GM21360 (cell line): ENCODE results near the gene PITPNM3.

Experiments used
- ATAC-seq: cut with Tn5 transposase; IDR thresholded peaks from one replicate; pipeline ENCODE4 v1.9.1; 2021; ENCODE audit warnings: mild to moderate bottlenecking, moderate library complexity; ENCODE audit not compliant: unreplicated experiment

PITPNM3 gene

DNA sequence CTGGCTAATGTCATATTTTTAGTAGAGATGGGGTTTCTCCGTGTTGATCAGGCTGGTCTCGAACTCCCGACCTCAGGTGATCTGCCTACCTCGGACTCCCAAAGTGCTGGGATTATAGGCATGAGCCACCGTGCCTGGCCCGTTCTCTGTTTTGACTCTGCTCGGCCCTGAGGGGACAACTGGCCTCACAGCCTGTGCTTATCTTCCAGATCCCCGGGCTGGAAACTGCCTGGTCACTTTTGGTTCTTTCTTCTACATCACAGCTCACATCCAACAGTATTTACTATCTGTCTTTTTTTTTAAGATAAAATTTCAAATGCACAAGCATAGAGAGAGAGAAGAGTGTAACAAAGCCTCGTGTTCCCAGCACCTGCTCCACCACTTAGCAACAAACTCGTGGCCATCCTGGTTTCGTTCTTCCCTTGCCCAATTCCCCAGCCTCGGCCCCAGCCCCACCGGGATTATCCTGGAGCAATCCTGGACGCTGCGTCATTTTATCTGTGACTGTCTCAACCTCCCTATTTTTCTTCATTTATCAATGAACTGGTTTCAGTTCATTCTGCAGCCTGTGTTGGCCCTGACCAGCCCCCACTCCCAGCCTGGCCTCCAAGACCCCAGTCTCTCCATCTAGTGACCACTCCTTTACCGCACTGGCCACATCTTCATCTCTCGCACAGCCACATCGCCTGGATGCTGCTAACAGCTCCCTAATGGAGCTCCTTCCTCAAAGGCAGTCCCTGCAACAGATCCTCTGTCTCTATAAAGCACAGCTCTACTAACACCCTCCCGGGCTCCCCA lies 91.0 kb downstream of the PITPNM3 start:
- ATAC-seq = no peak

- no peak for ATAC-seq
Observed at GRCh38 chr17:6464446-6465041, 91.8 kb downstream of the PITPNM3 start.

DNA sequence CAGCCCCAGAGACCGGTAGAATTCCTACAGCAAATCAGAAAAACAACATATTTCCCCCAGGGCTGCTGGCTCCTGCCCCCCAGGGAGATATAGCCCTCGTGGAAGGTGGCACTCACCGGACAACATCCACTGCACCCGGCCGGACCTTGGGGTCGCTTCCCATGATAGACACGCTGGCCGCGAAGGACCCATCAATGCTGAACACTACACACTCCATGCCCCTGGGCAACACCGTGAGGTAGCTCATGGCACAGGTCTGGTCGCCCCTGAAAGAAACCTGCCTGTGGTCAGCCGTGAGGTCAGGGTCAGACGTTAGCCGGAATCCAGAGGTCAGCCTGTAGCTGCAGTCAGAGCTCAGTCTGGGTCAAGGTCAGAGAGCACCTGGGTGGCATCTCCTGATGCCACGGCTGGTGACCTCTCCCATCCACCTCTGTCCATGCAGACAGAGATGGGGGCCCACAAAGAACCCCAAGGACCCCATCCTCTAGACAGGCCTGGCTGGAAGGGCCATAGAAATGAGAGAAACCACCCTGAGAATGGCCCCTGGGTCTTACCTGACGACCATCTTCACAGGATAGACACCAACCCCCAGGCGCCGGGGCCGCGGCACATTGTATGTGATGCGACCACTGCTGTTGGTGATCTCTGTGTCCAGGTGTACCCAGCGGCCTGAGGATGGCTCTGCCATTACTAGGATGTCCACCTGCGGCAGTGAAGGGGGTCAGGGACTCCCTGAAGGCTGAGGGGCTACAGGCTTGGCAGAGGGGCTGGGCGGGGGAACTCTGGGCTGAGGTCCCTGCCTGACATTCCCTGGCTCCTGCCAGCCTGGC lies 92.5 kb downstream of the PITPNM3 start:
- no peak for ATAC-seq

GRCh38 chr17:6462692-6463091 lies 93.7 kb downstream of the PITPNM3 start:
- no peak for ATAC-seq

GRCh38 chr17:6461792-6462524 lies 94.4 kb downstream of the PITPNM3 start:
- no peak for ATAC-seq

- no peak for ATAC-seq
Observed at GRCh38 chr17:6461246-6461645, 95.1 kb downstream of the PITPNM3 start.

DNA sequence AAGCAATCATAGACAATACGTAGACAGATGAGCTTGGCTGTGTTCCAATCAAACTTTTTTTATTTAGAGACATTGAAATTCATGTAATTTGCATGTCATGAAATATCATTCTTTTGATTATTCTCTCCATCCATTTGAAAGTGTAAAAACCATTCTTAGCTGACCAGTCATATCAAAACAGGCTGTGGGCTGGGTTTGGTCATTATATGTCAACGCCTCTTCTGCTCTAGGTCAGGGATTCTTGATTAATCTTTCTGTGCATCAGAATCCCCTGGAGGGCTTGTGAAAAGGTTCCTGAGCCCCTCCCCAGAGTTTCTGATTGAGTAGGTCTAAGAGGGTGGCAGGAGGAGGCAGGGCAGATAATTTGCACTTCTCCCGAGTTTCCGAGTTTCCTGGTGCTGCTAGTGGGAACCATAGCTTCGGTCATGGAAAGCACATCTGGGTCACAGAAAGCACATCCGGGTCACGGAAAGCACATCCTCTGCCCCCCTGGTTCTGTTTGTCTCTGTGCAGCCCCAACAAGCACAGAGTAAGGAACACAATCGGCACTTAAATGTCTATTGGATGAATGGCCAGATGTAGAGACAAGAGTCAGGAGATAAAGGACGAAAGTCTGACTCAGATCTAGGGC lies 95.7 kb downstream of the PITPNM3 start:
- ATAC-seq = no peak

- ATAC-seq = no peak
Observed at GRCh38 chr17:6458460-6458950, 97.8 kb downstream of the PITPNM3 start.

- ATAC-seq = no peak
Observed at GRCh38 chr17:6457688-6458459, 98.5 kb downstream of the PITPNM3 start.

DNA sequence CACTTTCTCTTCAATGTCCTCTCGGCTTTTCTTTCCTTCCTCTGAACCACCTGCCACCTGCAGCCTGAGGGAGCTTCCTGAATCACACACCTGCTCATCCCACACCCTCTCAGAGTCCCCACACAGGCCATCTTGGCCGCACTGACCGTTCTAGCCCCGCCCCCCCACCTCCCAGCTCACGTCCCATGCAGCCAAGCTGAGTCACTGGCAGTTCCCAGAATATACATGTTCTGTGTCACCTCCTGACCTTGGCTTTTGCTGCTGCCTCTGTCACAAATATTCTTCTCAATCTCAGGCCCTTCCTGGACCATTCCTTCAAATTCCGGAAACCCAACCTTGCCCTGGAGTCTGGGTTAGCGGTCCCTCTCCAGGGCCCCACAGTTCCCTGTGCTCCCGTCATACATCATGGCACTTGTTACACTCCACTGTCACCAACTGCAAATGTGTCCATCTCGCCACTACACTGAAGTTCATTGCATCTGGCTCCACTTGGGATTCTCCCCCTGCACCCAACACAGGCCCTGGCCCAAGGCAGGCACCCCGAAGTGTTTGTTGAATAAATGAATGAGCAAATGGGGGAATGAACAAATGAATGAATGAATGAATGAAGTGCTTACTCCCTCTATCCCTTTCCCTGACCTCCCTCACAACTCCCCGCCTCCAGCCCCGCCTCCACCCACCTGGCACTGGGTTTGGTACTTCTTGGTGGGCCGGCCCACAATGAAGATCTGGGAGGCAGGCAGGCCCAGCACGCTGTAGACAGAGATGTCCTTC lies 99.3 kb downstream of the PITPNM3 start:
- ATAC-seq = no peak

DNA sequence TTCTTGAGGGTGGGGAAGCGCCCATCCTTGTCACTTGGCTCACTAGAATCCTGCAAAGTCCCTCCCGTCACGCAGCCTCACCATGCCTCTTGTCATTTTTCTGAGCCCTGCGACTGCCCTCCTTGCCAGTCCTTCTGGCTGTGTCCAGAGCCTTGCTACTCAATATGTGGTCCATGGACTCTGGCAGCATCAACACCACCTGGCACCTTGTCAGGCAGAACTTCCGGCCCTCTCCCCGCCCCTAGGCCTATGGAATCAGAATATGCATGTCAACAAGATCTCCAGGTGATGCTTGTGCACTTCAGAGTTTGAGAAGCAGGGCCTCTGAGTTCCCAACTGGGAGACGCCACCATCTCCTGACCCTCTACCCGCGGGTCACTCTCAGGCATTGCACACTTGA lies 100.0 kb downstream of the PITPNM3 start:
- no peak for ATAC-seq

GRCh38 chr17:6455321-6455705 lies 101.0 kb downstream of the PITPNM3 start:
- no peak for ATAC-seq

DNA sequence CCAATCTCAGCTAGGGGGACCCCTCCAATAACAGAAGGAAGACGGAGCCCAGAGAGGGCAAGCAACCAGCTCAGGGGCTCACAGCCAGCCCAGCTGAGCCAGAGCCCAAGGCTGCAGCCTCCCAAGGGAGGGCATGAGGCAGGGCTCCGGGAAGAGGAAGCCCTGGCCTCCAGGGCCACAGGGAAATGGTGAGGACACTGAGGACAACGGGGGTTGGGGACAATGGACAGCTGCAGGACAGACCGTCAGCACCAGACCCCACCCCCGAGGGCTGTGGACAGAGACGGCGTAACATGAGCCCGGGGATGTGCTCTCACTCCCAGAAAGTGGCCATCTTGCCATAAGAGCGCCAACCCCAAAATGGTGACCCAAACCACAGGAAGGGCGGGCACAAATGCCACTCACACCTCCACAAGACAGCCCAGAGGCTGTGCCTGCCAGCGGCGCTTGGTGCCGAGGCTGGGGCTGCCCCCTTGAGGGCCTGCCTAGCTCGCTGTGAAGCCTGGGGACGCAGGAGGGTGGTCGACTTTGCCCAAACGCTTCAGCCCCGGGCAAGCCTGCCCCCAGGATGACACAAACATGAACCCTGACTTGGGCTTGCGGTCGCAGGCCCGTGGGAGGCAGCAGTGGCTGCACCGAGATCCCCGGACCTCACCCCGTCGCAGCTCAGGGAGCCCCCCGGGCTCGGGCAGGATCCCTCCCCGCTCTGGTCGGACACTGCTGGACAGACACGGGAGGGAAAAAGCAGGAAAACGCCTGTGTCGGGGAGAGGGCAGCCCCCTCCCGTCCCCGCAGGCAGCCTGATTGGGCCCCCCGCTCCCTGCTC lies 101.6 kb downstream of the PITPNM3 start:
- ATAC-seq = no peak

- ATAC-seq = no peak
Observed at GRCh38 chr17:6453279-6454024, 102.9 kb downstream of the PITPNM3 start.

DNA sequence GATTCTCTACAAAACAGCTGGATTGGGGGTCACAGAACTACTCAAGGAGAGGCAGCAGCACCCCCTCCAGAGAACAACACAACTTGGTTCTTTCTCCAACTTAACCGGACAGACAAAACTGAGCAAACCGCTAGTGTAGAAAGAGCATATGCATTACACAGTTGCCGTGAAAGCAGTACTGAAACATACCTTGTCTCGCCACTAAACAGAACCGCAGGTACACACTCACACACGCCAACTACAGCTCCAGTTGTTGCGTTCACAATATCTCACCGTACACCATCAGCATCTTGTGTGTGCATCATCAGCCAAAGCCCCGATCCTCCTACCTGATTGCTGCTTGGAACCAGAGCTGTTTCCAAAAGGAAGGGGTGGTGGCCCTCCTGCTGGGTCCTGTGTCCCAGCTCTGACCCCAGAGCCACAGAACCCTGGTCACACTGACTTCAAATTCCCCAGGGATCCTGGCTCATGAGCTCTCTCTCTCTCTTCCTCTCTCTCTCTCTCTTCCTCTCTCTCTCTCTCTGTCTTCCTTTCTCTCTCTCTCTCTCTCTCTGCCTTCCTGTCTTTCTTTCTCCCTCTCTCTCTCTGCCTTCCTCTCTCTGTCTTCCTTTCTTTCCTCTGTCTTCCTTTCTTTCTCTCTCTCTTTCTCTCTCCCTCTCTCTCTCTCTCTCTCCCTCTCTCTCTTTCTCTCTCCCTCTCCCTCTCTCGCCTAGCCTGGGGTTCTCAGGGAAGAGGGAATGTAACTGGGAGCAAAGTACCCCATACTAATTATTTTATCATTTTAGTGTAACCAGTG lies 103.7 kb downstream of the PITPNM3 start:
- ATAC-seq = no peak
